ENCODE measurements around the gene ZBTB46. TPM values are rescaled to one million over a fixed set of nuclear protein-coding genes. Genes with fewer than 3 reads are reported as not detected.

ZBTB46 gene
- total and polyA plus RNA-seq, 10 of the 15 experiments (the other 5 are each of a cell fraction or from before 2014, with no cell fraction given): 0.15 to 0.92 (median 0.34) TPM

- H3K79me2 ChIP-seq (ENCODE audit: control insufficient read depth, insufficient read depth, low read length): no peaks in the 10 kb centered on the region
- peaks cover 7% of the 10 kb centered on the region; the same call in 1 of the 3 replicates for H3K9me3 ChIP-seq (replicated peaks; ENCODE audit: control insufficient read depth, insufficient read depth, low read length)
- DNase-seq (ENCODE audit: low read depth, low spot score) (no peak), ATAC-seq (no peak), FAIRE-seq (no peak)
- H2AFZ ChIP-seq (ENCODE audit: control insufficient read depth, low read depth, low read length): no peak overlapping the region
- no TSS peak for BruUV-seq (replicated peaks)
- no peak overlapping the region for H3K4me2 ChIP-seq (ENCODE audit: control insufficient read depth, insufficient read depth)
- no peaks in the 10 kb centered on the region for H3K36me3 ChIP-seq (ENCODE audit: control insufficient read depth in 2 of 2, insufficient read depth in 2 of 2, low read length in 1 of 2)
- ChIA-PET RAD21 (ENCODE audit: unreplicated experiment) (no interaction called here), POLR2A (interaction anchor here (0.5 kb wide), 1 partner anchor 20 kb away, joined by 3 read pairs; no protein-coding TSS in a partner anchor), CTCF (interaction anchor here (2.2 kb wide), 1 partner anchor 9 kb away, joined by 7 read pairs; no protein-coding TSS in a partner anchor), SMC1A (ENCODE audit: uncharacterized antibody, unreplicated experiment) (no interaction called here)
- WGBS (ENCODE audit: insufficient coverage, insufficient replicate concordance, low lambda C conversion rate, missing lambda C conversion rate): 51% methylated on average over 19 of the region's 19 CpGs
- no peaks in the 10 kb centered on the region for H3K27me3 ChIP-seq (replicated peaks in 1 of 2; ENCODE audit: control insufficient read depth in 2 of 2, insufficient read depth in 2 of 2, low read length in 1 of 2)
- no peak overlapping the region for H3K4me3 ChIP-seq
- peaks cover 8% of the 10 kb centered on the region for H3K4me1 ChIP-seq (ENCODE audit: control insufficient read depth, insufficient read depth, low read length)
- H3K27ac ChIP-seq (ENCODE audit: control insufficient read depth, insufficient read depth): no peak overlapping the region
- in situ Hi-C loops (cut with MboI): no loop called here
- intact Hi-C loops (cut with micrococcal nuclease; ENCODE audit: unreplicated experiment): no loop called here
- H3K9ac ChIP-seq (ENCODE audit: control insufficient read depth, insufficient read depth, low read length): no peak overlapping the region
- H4K20me1 ChIP-seq (ENCODE audit: control insufficient read depth, insufficient read depth): no peaks in the 10 kb centered on the region
- TF ChIP-seq E4F1 (IDR thresholded peaks at IDR 0.05; ENCODE audit: borderline replicate concordance, partially characterized antibody) (no peak), HDAC2 (IDR thresholded peaks at IDR 0.05) (no peak), ZBTB40 (IDR thresholded peaks at IDR 0.05; ENCODE audit: borderline replicate concordance) (no peak), PRDM15 (CRISPR knock-in tag; IDR thresholded peaks at IDR 0.05) (no peak), NRF1 (conservative IDR thresholded peaks at IDR 0.05; ENCODE audit: low read depth, low read length) (no peak), CBX3 (IDR thresholded peaks at IDR 0.05; ENCODE audit: borderline replicate concordance, low read depth) (no peak), SREBF2 (IDR thresholded peaks at IDR 0.05; ENCODE audit: low read length) (no peak), ZBTB11 (CRISPR knock-in tag; IDR thresholded peaks at IDR 0.05) (no peak)
These were observed 52.9 kb downstream of the ZBTB46 start for GRCh38 chr20:63778034-63778752.

All from GM12878 (cell line).